Peyer's patch (tissue), 4 donors: ENCODE data around the gene CELSR3.

ENCODE experiments used
- POLR2A ChIP-seq, 2 donors: fragments of 450-650 bp; IDR thresholded peaks; one replicate each; pipeline ENCODE4 v1.5.1; 2017; ENCODE audit warnings: antibody characterized with exemption in 2 of 2, mild to moderate bottlenecking in 2 of 2, moderate library complexity in 2 of 2
- TF ChIP-seq, protein P1 (sequence below), 6 experiments: fragments of 450-650 bp in 4 of 6; fragments of 200-600 bp in 2 of 6; sonication (generic) in 1 of 6; IDR thresholded peaks; one replicate each; pipeline ENCODE4 v1.5.1; 2017 to 2019; ENCODE audit warnings: antibody characterized with exemption in 6 of 6, mild to moderate bottlenecking in 3 of 6, moderate library complexity in 1 of 6

GRCh38 chr3:48697952-48698351 is 35.3 kb upstream of the CELSR3 start:
- TF ChIP-seq, protein P1, sequence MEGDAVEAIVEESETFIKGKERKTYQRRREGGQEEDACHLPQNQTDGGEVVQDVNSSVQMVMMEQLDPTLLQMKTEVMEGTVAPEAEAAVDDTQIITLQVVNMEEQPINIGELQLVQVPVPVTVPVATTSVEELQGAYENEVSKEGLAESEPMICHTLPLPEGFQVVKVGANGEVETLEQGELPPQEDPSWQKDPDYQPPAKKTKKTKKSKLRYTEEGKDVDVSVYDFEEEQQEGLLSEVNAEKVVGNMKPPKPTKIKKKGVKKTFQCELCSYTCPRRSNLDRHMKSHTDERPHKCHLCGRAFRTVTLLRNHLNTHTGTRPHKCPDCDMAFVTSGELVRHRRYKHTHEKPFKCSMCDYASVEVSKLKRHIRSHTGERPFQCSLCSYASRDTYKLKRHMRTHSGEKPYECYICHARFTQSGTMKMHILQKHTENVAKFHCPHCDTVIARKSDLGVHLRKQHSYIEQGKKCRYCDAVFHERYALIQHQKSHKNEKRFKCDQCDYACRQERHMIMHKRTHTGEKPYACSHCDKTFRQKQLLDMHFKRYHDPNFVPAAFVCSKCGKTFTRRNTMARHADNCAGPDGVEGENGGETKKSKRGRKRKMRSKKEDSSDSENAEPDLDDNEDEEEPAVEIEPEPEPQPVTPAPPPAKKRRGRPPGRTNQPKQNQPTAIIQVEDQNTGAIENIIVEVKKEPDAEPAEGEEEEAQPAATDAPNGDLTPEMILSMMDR (IDR thresholded peaks at IDR 0.05) = peak in 1 of 6 experiments; percentile 40
- TF ChIP-seq POLR2A (IDR thresholded peaks at IDR 0.05) = no peak
